SK-N-SH (cell line): Measurements from ENCODE around the gene AUH. TPM values are rescaled to one million over a fixed set of nuclear protein-coding genes. Genes with fewer than 3 reads are reported as not detected.
A peak's percentile ranks its signal among the peaks of the same experiment; 100 is the strongest.

ENCODE experiments used
- CTCF ChIA-PET: fragments of 300-600, 350-600 bp; formaldehyde crosslinking; extraction: SDS; loops from one replicate; lab custom pipeline; 2021; lab: Yijun Ruan, JAX
- POLR2A ChIA-PET: fragments of 350-600 bp; sonication (Branson Sonifier 250); formaldehyde crosslinking; extraction: SDS; loops from one replicate; lab custom pipeline; 2020; ENCODE audit warnings: antibody characterized with exemption, inconsistent platforms; lab: Yijun Ruan, JAX
- DNase-seq: peaks from one replicate; pipeline ENCODE4 v3.0.0; 2012
- H2AFZ ChIP-seq: fragments of 200-600 bp; sonication (generic); 2 replicates; pipeline ENCODE4 v1.8.1; 2016; ENCODE audit warnings: antibody characterized with exemption, mild to moderate bottlenecking, low read depth
- H3F3A ChIP-seq: fragments of 200-600 bp; sonication (generic); replicated peaks from 2 replicates; pipeline ENCODE3; 2016; ENCODE audit warnings: antibody characterized with exemption, mild to moderate bottlenecking; ENCODE audit not compliant: insufficient read depth
- H3K27ac ChIP-seq, 2 experiments: fragments of 200-500 bp in 1 of 2; fragments of 200-600 bp in 1 of 2; sonication (Bioruptor generic) in 1 of 2; sonication (generic), shearing (Covaris generic) in 1 of 2; 2 replicates each; pipeline versions ENCODE4 v1.5.1 to v1.6.1; 2014 to 2016; ENCODE audit warnings: low read depth in 2 of 2, inconsistent platforms in 1 of 2, low read length in 1 of 2, mild to moderate bottlenecking in 1 of 2, mixed read lengths in 1 of 2
- H3K27me3 ChIP-seq: fragments of 200-600 bp; sonication (generic), shearing (Covaris generic); 2 replicates; pipeline ENCODE4 v1.6.1; 2016; ENCODE audit warnings: mixed run types; ENCODE audit not compliant: insufficient read depth
- H3K36me3 ChIP-seq, 2 experiments: fragments of 200-500 bp in 1 of 2; fragments of 200-600 bp in 1 of 2; sonication (Bioruptor generic) in 1 of 2; sonication (generic) in 1 of 2; replicated peaks in 1 of 2; 2 replicates each; pipeline versions ENCODE3 to v1.5.1; 2014 to 2016; ENCODE audit warnings: low read length in 1 of 2, mild to moderate bottlenecking in 1 of 2; ENCODE audit not compliant: insufficient read depth in 2 of 2, control insufficient read depth in 1 of 2
- H3K4me1 ChIP-seq, 2 experiments: fragments of 200-500 bp in 1 of 2; fragments of 200-600 bp in 1 of 2; sonication (Bioruptor generic) in 1 of 2; sonication (generic), shearing (Covaris generic) in 1 of 2; 2 replicates each; pipeline versions ENCODE4 v1.5.1 to v1.6.1; 2014 to 2016; ENCODE audit warnings: low read depth in 1 of 2, low read length in 1 of 2, mixed run types in 1 of 2; ENCODE audit not compliant: insufficient read depth in 2 of 2, control insufficient read depth in 1 of 2
- H3K4me2 ChIP-seq: fragments of 200-600 bp; sonication (generic), shearing (Covaris generic); 2 replicates; pipeline ENCODE4 v1.6.1; 2017; ENCODE audit warnings: mixed run types
- H3K4me3 ChIP-seq, 2 experiments: fragments of 200-500 bp in 1 of 2; fragments of 200-600 bp in 1 of 2; sonication (Bioruptor generic) in 1 of 2; sonication (generic), shearing (Covaris generic) in 1 of 2; 2 replicates each; pipeline versions ENCODE4 v1.5.1 to v1.8.1; 2014 to 2016; ENCODE audit warnings: low read depth in 2 of 2, inconsistent platforms in 1 of 2, low read length in 1 of 2, mild to moderate bottlenecking in 1 of 2, mixed read lengths in 1 of 2, moderate library complexity in 1 of 2
- H3K79me2 ChIP-seq: fragments of 200-600 bp; sonication (generic); 2 replicates; pipeline ENCODE4 v1.8.1; 2017; ENCODE audit warnings: mild to moderate bottlenecking; ENCODE audit not compliant: insufficient read depth
- H3K9ac ChIP-seq: fragments of 200-600 bp; sonication (generic); 2 replicates; pipeline ENCODE4 v1.6.1; 2017; ENCODE audit warnings: mixed run types
- H3K9me2 ChIP-seq: fragments of 200-600 bp; sonication (generic); 2 replicates; pipeline ENCODE4 v1.6.1; 2017; ENCODE audit warnings: mixed run types
- H3K9me3 ChIP-seq: fragments of 200-600 bp; sonication (generic); 2 replicates; pipeline ENCODE4 v1.6.1; 2017; ENCODE audit warnings: mixed run types, mild to moderate bottlenecking, moderate library complexity
- H4K20me1 ChIP-seq: fragments of 200-600 bp; sonication (generic); 2 replicates; pipeline ENCODE4 v1.6.1; 2017; ENCODE audit warnings: mild to moderate bottlenecking, mixed run types; ENCODE audit not compliant: insufficient read depth
- EP300 ChIP-seq, 2 experiments: IDR thresholded peaks; 2 replicates each; pipeline versions ENCODE4 v1.4.0 to v1.6.1; 2012; ENCODE audit warnings: borderline replicate concordance in 1 of 2, low read depth in 1 of 2, low read length in 1 of 2
- EZH2phosphoT487 ChIP-seq: fragments of 200-600 bp; sonication (generic); IDR thresholded peaks from 2 replicates; pipeline ENCODE4 v1.6.1; 2017; ENCODE audit warnings: low read depth, mixed run types, mild to moderate bottlenecking, antibody characterized with exemption, moderate library complexity, borderline replicate concordance
- FOSL2 ChIP-seq: IDR thresholded peaks from 2 replicates; pipeline ENCODE4 v1.4.0; 2012; ENCODE audit warnings: low read depth, mild to moderate bottlenecking, moderate library complexity, borderline replicate concordance
- FOXJ3 ChIP-seq: sonication (generic); formaldehyde crosslinking; IDR thresholded peaks from 2 replicates; pipeline ENCODE4 v1.5.1; 2020; ENCODE audit warnings: mild to moderate bottlenecking, missing genetic modification reagents
- GATA2 ChIP-seq: sonication (generic); formaldehyde crosslinking; IDR thresholded peaks from 2 replicates; pipeline ENCODE4 v1.5.0; 2020; ENCODE audit warnings: mild to moderate bottlenecking, missing genetic modification reagents
- IRF3 ChIP-seq: fragments of 150-350 bp; IDR thresholded peaks from 2 replicates; pipeline ENCODE4 v1.6.1; 2016; ENCODE audit warnings: mild to moderate bottlenecking, low read depth, low read length
- RFX5 ChIP-seq: IDR thresholded peaks from 2 replicates; pipeline ENCODE4 v1.6.1; 2012; ENCODE audit warnings: mild to moderate bottlenecking, improper control_type of control experiment, low read length
- TCF12 ChIP-seq: IDR thresholded peaks from 2 replicates; pipeline ENCODE4 v1.4.0; 2012
- TEAD4 ChIP-seq: IDR thresholded peaks from 2 replicates; pipeline ENCODE4 v1.4.0; 2012; ENCODE audit warnings: mild to moderate bottlenecking, borderline replicate concordance; ENCODE audit not compliant: insufficient read depth
- ZBTB33 ChIP-seq: IDR thresholded peaks from 2 replicates; pipeline ENCODE4 v1.4.0; 2012; ENCODE audit warnings: low read depth, borderline replicate concordance
- WGBS: methylation state at CpG from one replicate; pipeline ENCODE4 v1.1.6; 2017; ENCODE audit warnings: low lambda C conversion rate; 5-methylcytosine and 5-hydroxymethylcytosine counted together
- polyA plus RNA-seq, 3 experiments: library from polyadenylated mRNA; depleted of rRNA; stranded (reverse); fragments of >200 nt; gene quantifications; 2 replicates each; pipeline ENCODE4 v1.2.3, GENCODE V29; 2012

The AUH gene
- polyA plus RNA-seq, 1 of the 3 experiments (the other 2 are of a cell fraction) = 7.6 TPM

- Histone ChIP-seq H3K27me3 (no peaks in the 10 kb centered on the region), H2AFZ (no peak overlapping the region), H3K4me1 (peaks cover 0 to 8% of the 10 kb centered on the region in 2 experiments; a peak in 2 of 4 replicates), H3K4me2 (no peak overlapping the region), H3K79me2 (peaks cover 53% of the 10 kb centered on the region), H3K9me3 (no peaks in the 10 kb centered on the region), H3F3A (peaks cover 16% of the 10 kb centered on the region), H3K27ac (no peak overlapping the region), H3K9me2 (no peaks in the 10 kb centered on the region), H4K20me1 (no peaks in the 10 kb centered on the region; the same call in 1 of the 2 replicates), H3K9ac (no peak overlapping the region), H3K4me3 (no peak overlapping the region), H3K36me3 (peaks cover 15 to 19% of the 10 kb centered on the region in 2 experiments)
- DNase-seq = no peak
- TF ChIP-seq FOSL2 (peak; percentile 44; the same call in 1 of the 2 replicates), EZH2phosphoT487 (no peak), TCF12 (peak; percentile 25; the same call in 1 of the 2 replicates), RFX5 (no peak)
- CTCF ChIA-PET = interaction anchor here (1.5 to 2.0 kb wide), 3 partner anchors 10 to 496 kb away, joined by 3 to 8 read pairs (median 7); no protein-coding TSS in a partner anchor
- POLR2A ChIA-PET = no interaction called here
- 75% methylated on average over 5 of the region's 5 CpGs for WGBS
These were observed 49.5 kb upstream of the AUH start for GRCh38 chr9:91411096-91411771.

GRCh38 chr9:91410161-91410560, 48.4 kb upstream of the AUH start:
- H3K4me3 ChIP-seq = no peak overlapping the region
- peaks cover 0 to 8% of the 10 kb centered on the region in 2 experiments; a peak in 2 of 4 replicates for H3K4me1 ChIP-seq
- H3K79me2 ChIP-seq = peaks cover 42% of the 10 kb centered on the region
- ChIA-PET POLR2A (no interaction called here), CTCF (interaction anchor here (0.6 to 2.0 kb wide), 3 partner anchors 13 to 1311 kb away, joined by 3 to 8 read pairs (median 3); no protein-coding TSS in a partner anchor)
- no peak overlapping the region for H3K4me2 ChIP-seq
- no peak for DNase-seq
- no peaks in the 10 kb centered on the region for H3K27me3 ChIP-seq
- H3K9ac ChIP-seq = no peak overlapping the region
- H3K27ac ChIP-seq = no peak overlapping the region
- WGBS = 99% methylated on average over 12 of the region's 12 CpGs
- H3K9me3 ChIP-seq = no peaks in the 10 kb centered on the region
- H3F3A ChIP-seq = peaks cover 16% of the 10 kb centered on the region
- H3K9me2 ChIP-seq = no peaks in the 10 kb centered on the region
- H3K36me3 ChIP-seq = peaks cover 15 to 19% of the 10 kb centered on the region in 2 experiments
- TF ChIP-seq EP300 (IDR thresholded peaks at IDR 0.05; ENCODE audit: borderline replicate concordance in 1 of 2, low read depth in 1 of 2, low read length in 1 of 2) (no peak), FOXJ3 (CRISPR knock-in tag) (no peak), EZH2phosphoT487 (no peak), IRF3 (no peak), GATA2 (CRISPR knock-in tag) (no peak), TEAD4 (no peak), TCF12 (no peak), ZBTB33 (no peak)
- TF ChIP-seq, all 33 proteins: peak for 0
- H2AFZ ChIP-seq = no peak overlapping the region
- H4K20me1 ChIP-seq = no peaks in the 10 kb centered on the region; the same call in 1 of the 2 replicates
